ENCODE results near the gene NFATC3.

- TF ChIP-seq, protein P1, sequence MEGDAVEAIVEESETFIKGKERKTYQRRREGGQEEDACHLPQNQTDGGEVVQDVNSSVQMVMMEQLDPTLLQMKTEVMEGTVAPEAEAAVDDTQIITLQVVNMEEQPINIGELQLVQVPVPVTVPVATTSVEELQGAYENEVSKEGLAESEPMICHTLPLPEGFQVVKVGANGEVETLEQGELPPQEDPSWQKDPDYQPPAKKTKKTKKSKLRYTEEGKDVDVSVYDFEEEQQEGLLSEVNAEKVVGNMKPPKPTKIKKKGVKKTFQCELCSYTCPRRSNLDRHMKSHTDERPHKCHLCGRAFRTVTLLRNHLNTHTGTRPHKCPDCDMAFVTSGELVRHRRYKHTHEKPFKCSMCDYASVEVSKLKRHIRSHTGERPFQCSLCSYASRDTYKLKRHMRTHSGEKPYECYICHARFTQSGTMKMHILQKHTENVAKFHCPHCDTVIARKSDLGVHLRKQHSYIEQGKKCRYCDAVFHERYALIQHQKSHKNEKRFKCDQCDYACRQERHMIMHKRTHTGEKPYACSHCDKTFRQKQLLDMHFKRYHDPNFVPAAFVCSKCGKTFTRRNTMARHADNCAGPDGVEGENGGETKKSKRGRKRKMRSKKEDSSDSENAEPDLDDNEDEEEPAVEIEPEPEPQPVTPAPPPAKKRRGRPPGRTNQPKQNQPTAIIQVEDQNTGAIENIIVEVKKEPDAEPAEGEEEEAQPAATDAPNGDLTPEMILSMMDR (IDR thresholded peaks at IDR 0.05), result no peak
- no peak for TF ChIP-seq POLR2A (IDR thresholded peaks at IDR 0.05)
Observed at GRCh38 chr16:68037841-68038597, 47.2 kb upstream of the NFATC3 start.

All from uterus (tissue), 2 donors.